Neutrophil (primary cell): ENCODE measurements around the gene PAPPA2.

Experiments
- H3K27ac ChIP-seq: fragments of 200-600 bp; sonication (generic); 2 replicates; pipeline ENCODE4 v1.5.1; 2016; ENCODE audit warnings: mild to moderate bottlenecking, moderate library complexity
- H3K27me3 ChIP-seq: fragments of 200-600 bp; sonication (generic); 2 replicates; pipeline ENCODE4 v1.6.0; 2016; ENCODE audit warnings: mild to moderate bottlenecking
- H3K36me3 ChIP-seq: fragments of 200-600 bp; sonication (generic); 2 replicates; pipeline ENCODE4 v1.5.1; 2017
- H3K4me1 ChIP-seq, 2 experiments: fragments of 200-600 bp in 1 of 2; sonication (generic) in 1 of 2; 1 replicate in 1 of 2; 2 replicates in 1 of 2; pipeline versions ENCODE4 v1.5.1 to v1.6.1; 2013 to 2016; ENCODE audit warnings: low read depth in 1 of 2, low read length in 1 of 2, mild to moderate bottlenecking in 1 of 2, moderate library complexity in 1 of 2; ENCODE audit not compliant: control insufficient read depth in 1 of 2, insufficient read depth in 1 of 2
- H3K4me3 ChIP-seq, 2 experiments: fragments of 200-600 bp in 1 of 2; sonication (generic) in 1 of 2; 1 replicate in 1 of 2; 2 replicates in 1 of 2; pipeline ENCODE4 v1.5.1; 2013 to 2016; ENCODE audit warnings: low read depth in 1 of 2, low read length in 1 of 2, mild to moderate bottlenecking in 1 of 2, moderate library complexity in 1 of 2
- H3K9me3 ChIP-seq: fragments of 200-600 bp; sonication (generic); 2 replicates; pipeline ENCODE4 v1.5.1; 2016
- CTCF ChIP-seq: fragments of 200-600 bp; sonication (generic); IDR thresholded peaks from 2 replicates; pipeline ENCODE4 v1.5.1; 2016; ENCODE audit warnings: antibody characterized with exemption

PAPPA2 gene

GRCh38 chr1:176543360-176544129 is 80.6 kb downstream of the PAPPA2 start:
- H3K4me1 ChIP-seq, result no peaks in the 10 kb centered on the region
- TF ChIP-seq CTCF, result no peak
- H3K36me3 ChIP-seq, result no peaks in the 10 kb centered on the region

GRCh38 chr1:176545034-176545639 is 82.2 kb downstream of the PAPPA2 start:
- H3K4me3 ChIP-seq, result no peak overlapping the region
- no peak for TF ChIP-seq CTCF
- H3K9me3 ChIP-seq, result no peaks in the 10 kb centered on the region
- H3K27ac ChIP-seq, result no peak overlapping the region
- H3K4me1 ChIP-seq, result no peaks in the 10 kb centered on the region
- H3K27me3 ChIP-seq, result no peaks in the 10 kb centered on the region
- H3K36me3 ChIP-seq, result no peaks in the 10 kb centered on the region

More at GRCh38 chr1:176543360-176544129, 80.6 kb downstream of the PAPPA2 start:
- Histone ChIP-seq H3K27ac (no peak overlapping the region), H3K27me3 (no peaks in the 10 kb centered on the region), H3K9me3 (no peaks in the 10 kb centered on the region), H3K4me3 (no peak overlapping the region)

DNA sequence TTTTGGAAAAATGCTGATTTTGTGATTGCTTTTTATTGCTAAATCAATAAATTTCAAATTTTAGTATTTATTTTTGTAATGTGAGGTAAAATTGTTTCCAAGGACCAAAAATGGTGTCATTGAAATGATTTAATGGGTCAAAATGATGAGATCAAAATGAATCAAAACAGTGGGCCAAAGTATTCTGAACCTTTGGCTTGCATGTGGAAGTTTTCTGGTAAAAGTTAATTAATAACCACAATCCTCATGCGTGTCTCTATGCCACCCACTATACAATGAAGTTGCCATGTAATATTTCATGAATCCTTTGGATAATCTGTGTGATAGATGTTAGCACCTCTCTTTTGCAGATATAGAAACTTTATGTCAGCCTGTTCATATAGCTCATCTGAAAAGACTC is 83.8 kb downstream of the PAPPA2 start:
- Histone ChIP-seq H3K27me3 (no peaks in the 10 kb centered on the region), H3K4me1 (no peaks in the 10 kb centered on the region), H3K4me3 (no peak overlapping the region), H3K27ac (no peak overlapping the region), H3K36me3 (no peaks in the 10 kb centered on the region), H3K9me3 (no peaks in the 10 kb centered on the region)
- no peak for TF ChIP-seq CTCF

GRCh38 chr1:176551146-176551545 is 88.2 kb downstream of the PAPPA2 start:
- no peak for TF ChIP-seq CTCF
- Histone ChIP-seq H3K27me3 (peaks cover 28% of the 10 kb centered on the region), H3K9me3 (no peaks in the 10 kb centered on the region)

DNA sequence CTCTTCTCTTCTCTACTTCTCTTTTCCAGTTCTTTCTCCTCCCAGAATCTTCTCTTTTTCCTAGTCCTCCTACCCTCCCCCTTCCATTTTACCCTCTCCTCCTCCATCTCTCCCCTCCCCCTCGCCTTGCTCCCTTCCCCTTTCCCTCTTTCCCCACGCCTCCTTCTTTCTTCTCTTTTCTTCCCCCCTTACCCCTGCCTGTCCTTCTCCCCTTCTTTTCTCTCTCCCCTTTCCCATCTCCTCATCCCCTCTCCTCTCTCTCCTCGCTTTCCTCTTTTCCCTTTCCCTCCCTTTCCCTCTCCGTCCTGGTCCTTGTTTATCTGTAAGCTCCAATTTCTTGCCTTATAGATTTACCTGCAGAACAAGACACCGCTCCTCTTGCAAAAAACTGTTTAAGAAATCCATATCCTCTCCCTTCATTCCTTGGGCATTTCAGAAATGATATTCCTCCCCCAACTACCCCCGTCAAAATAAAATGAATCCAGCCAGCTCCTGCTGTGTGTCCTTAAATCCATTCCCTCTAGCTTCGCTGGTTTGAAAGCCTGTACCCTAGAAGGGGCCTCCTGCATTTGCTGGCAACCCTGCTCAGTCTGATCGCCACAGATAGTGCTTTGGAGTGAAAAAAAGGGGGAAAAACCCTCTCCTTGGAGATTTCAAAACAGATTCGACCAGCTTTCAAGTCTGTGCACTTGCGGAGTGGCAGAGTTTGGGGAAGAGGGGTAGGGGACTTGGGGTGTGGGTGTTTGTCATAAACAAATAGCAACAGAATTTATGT is 89.4 kb downstream of the PAPPA2 start:
- Histone ChIP-seq H3K27ac (no peak overlapping the region), H3K9me3 (no peaks in the 10 kb centered on the region), H3K36me3 (no peaks in the 10 kb centered on the region), H3K4me1 (no peaks in the 10 kb centered on the region), H3K27me3 (peaks cover 28% of the 10 kb centered on the region), H3K4me3 (no peak overlapping the region)
- no peak for TF ChIP-seq CTCF

More at GRCh38 chr1:176551146-176551545, 88.2 kb downstream of the PAPPA2 start:
- H3K36me3 ChIP-seq, result no peaks in the 10 kb centered on the region
- H3K4me3 ChIP-seq, result no peak overlapping the region
- H3K4me1 ChIP-seq, result no peaks in the 10 kb centered on the region
- H3K27ac ChIP-seq, result no peak overlapping the region
